GM19351 (cell line): ENCODE data around the gene ZNF365.
"Not testable (repeated sequence)": the region's sequence is repeated elsewhere in the genome, so short reads cannot be mapped to it uniquely, and the experiment has no call there.

Source experiments
- ATAC-seq: cut with Tn5 transposase; IDR thresholded peaks from one replicate; pipeline ENCODE4 v1.9.1; 2021; ENCODE audit warnings: mild to moderate bottlenecking, moderate library complexity; ENCODE audit not compliant: unreplicated experiment

Gene ZNF365, protein sequence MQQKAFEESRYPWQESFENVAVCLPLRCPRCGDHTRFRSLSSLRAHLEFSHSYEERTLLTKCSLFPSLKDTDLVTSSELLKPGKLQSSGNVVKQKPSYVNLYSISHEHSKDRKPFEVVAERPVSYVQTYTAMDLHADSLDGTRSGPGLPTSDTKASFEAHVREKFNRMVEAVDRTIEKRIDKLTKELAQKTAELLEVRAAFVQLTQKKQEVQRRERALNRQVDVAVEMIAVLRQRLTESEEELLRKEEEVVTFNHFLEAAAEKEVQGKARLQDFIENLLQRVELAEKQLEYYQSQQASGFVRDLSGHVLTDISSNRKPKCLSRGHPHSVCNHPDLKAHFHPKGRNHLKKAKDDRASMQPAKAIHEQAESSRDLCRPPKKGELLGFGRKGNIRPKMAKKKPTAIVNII

DNA sequence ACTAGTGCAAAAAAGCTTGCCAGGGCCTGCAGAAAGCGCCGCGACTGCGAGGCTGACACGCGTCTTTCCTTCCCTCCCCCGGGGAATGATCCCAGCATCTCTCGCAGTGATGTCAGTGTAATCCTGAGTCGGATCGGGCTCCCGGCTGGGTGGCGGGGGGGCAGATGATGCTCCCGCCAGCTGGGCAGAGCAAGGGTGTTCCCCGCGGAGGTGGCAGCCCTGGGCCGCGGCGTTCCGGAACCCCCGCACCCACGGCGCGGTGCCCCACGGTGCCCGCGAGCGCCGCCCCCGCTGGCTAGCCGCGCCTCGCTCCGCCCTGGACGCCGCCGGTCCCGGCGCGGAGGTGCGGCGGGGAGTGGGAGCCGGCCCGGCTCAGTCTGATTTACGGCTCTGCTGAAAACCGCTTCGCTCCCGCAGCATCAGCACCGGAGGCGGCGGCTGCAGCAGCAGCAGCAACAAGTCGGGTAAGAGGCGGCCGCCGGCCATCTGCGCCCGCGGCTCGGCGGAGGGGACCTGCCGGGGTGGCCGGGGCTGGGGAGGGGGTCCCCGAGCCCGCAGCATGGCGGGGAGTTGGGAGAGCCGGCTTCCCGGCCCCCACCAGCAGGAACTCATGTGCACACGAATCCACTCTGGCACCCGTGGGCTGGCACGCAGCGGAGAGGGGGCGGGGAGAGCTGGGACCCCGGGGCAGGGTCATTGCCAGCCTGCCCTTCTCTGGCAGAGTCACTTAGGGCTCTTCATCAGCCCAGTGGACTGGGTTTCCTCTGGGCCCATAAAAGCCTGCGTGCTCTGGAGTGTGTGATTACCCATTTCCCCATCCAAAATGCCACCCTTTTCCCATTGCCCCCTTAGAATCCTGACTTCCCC, at the start of gene ZNF365:
Gene ZNF365 (plus strand): TSS at position 375 of the 867 bp plus-strand sequence. CDS start 1,825 bp downstream, outside the sequence.
- ATAC-seq, result peak; percentile 55

DNA sequence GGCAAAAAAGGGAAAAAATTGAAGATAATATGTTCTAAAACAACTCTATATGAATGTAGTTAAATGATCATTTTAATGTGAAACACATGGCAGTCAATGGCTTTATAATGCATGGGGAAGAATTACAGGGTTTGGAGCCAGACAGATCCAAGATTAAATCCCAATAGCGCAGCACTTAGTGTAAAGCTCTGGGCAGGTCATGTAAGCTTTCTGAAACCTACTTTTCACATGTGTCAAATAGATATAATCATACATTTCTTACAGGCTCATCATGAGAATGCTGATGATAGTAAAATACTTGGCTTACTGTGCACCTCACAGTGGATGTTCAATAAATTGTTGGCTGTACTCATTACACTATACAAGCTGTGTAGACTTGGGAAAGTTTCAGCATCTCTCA, 48.0 kb upstream of the ZNF365 start:
- ATAC-seq, result no peak

DNA sequence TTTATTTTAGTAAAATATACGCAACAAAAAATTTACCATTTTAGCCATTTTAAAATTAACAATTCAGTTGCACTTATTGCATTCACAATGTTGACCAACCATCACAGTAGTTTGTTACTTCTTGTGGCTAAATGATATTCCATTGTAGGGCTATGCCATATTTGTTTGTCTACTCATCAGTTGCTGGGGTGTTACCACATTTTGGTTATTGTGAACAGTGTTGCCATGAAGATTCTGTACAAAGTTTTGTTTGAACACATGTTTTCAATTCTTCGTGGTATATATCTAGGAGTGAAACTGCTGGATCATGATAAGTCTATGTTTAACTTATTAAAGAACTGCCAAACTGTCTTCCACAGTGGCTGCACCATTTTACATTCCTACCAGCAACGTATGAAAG, 46.3 kb upstream of the ZNF365 start:
- no peak for ATAC-seq

DNA sequence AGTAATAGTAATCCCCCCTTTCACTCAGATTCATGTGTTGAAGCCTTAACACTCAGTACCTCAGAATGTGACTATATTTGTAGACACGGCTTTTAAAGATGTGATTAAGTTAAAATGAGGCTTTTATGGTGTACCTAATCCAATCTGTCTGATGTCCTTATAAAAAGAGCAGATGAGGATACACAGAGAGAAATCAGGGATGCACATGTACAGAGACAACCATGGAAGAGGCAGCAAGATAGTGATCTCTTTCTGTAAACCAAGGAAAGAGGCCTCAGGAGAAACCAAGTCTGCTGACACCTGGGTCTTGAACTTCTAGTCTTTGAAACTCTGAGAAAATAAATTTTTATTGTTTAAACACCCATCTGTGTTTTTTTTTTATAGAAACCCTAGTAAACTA, 44.0 kb upstream of the ZNF365 start:
- no peak for ATAC-seq

DNA sequence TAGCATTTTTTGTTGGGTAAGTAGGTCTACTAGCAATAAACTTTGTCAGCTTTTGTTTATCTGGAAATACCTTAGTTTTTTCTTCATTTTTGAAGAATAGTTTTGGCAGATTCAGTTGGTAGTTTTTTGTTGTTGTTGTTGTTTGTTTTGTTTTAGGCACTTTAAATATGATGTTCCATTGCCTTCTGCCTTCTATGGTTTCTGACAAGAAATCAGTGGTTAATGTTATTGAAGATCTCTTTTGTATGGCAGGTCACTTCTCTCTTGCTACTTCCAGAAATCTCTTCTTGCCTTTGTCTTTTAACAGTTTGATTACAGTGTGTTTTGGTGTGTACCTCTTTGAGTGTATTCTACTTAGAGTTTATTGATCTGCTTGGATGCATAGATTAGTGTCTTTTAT, 41.8 kb upstream of the ZNF365 start:
- ATAC-seq, result no peak

DNA sequence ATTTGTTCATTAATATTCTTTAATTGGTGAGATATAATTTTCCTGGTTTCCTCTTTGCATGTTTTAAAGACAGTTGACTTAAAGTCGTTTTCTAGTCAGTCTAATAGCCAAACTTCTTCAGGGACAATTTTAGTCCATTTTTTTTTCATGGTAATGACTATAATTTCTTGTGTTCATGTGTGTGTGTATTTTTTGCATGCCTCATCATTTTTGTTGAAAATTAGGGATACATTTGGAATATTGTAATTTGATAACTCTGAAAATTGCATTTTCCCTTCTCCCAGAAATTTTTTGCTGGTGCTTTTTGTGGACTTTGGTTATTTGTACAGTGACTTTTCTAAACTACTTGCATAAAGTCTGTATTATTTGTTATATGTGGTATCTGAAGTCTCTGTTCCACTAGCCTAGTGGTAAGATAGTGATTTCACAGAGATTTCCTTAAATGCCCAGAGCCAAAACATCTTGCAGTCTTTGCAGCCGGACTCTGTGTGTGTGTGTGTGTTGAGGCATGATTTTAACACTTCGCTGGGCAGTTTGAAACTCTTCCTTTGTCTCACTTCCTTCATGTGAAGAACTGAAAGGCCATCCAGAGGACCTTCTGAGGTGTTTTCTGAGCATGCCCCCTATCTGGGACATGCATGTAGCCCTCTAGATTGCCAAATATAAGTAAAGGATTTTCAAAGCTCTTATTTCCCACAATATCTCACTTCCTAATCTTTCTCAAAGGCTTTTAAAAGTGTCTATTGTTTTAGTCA, 40.9 kb upstream of the ZNF365 start:
- no peak for ATAC-seq

DNA sequence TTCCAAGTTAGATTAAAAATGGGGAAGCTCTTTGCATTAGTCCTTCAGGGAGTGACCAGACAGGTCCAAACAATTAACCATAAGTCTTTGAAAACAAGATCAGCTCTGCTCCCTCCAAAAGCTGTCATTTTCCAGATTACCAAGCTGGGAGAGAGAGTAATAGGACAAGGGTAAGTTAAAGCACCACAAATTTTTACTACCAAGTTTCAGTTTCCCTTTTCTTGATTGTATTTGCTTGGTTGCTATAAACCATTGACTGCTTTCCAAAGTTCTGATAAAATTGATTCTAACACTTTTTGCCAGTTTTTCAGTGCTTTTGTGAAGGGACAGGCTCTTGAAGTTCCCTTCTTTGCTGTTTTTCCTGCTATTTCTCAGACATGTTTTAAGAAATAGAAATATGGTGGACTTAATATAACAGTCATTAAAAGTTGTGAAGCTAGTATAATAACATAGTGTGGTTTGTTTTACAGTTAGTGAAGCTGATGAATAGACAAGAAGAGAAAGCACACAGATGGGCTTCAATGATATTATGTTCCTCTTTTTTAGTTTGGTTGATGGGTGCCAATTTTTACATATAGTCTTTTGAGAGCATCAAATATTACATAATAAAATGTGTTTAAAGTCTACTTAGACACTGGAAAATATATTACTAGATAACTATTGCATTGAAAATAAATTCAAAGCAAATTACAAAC, 40.0 kb upstream of the ZNF365 start:
- ATAC-seq, result no peak

DNA sequence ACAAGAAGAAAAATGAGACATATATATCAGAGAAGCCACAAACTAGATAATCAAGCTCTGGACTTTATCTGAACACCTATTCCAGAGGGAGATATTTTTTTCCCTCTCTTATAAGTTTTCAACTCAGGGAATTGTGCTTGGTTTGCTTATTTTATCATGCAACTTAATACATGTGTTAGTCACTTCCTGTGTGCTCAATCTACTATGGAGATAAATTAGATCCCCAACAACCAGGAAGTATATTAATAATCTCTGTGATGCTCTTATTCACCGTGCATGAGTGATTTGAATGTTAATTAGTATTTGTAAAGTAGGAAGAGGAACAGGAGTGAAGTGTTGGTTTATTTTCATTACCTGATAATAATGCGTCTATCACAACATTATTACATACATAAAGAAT, 38.8 kb upstream of the ZNF365 start:
- ATAC-seq, result no peak

DNA sequence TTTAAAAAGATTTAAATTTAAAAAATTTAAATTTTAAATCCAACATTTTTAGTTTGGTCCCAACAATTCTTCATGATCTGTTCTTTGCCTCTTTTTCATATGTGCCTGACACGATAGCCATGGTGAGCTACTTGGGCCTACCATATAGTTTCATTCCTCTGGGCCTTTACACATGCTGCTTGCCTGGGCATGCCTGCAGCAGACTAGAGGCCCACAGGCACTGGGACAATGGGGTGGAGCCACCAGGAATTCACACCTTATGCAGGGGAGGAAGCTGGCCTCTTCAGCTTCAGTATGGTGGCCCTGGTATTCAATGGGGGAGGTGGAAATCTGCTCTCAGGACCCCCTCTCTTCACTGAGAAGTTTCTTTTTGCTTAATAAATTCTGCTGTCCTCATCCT, 37.8 kb upstream of the ZNF365 start:
- no peak for ATAC-seq

DNA sequence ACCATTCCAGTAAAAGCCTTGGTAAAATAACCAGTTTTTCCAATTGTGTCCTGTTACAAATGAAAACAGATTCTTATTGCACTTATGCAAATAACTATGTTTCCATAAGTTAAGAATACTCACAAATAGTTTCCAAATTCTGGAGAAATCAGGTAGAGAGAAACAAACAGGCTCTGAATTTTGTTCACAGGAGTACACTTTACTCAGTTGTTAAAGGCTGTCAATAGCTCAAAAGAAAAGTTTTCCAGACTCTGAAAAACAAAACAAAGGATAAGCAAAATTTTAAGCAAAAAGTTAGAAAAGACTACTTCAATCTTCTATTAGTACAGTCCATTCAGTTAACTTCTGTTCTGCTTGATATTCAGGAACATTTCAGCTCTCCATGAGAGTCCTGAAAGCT, 32.8 kb upstream of the ZNF365 start:
- no peak for ATAC-seq

DNA sequence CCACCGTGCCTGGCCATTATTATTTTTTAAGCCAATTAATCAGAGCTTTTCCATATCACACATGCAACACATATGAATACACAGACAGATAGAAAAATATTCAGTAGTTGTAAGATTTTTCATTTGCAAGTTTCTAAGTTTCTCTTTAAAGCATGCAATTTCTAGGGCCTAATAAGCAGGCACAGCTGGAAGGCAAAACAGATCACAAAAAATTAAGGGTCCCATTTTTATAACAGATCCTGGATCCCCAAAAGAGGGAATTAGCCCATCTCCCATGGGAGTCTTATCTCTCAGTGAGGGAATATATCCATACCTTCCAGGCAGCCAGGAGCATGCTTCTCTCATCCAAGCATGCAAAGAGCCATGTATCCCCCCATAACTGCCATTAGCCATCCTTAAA, 31.2 kb upstream of the ZNF365 start:
- ATAC-seq, result no peak

DNA sequence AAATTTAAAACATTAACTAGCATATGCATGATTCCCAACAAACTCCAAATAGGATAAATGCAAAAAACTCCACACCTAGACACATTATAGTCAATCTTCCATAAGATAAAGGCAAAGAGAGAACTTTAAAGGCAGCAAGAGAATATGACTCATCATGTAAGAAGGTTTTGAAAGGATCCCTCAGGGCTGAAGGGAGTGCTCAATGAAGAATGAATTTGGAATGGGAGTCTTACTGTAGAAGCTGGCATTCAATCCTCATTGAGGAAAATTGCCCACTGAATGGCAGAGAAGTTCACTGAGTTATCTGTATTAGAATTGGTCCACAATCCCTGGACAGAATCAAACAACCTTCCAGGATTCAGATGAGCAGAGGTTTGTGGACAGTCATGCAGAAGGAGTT, 26.1 kb upstream of the ZNF365 start:
- no peak for ATAC-seq

DNA sequence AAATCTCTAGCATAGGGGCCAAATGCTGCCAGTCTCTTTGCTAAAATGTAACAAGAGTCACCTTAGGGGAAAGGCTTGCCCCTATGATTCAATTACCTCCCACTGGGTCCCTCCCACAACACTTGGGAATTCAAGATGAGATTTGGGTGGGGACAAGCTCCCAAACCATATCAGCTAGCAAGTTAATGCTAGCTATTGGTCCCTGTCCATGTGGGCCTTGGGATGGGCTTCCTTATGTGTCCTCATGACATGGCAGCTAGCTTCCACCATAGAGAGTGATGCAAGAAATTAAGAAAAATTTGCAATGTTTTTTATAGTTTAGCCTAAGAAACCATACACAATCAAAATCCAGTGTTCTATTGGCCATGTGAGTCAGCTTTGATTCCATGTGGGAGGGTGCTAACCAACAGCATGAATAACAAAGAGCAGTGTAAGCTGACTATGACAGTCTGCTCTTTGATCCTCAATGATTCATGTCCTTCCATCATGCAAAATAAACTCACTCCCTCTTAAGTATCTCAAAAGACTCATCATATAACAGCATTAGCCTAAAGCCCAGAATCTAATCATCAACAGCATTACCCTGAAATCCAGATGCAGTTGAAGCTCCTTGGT, 21.7 kb upstream of the ZNF365 start:
- ATAC-seq, result no peak

DNA sequence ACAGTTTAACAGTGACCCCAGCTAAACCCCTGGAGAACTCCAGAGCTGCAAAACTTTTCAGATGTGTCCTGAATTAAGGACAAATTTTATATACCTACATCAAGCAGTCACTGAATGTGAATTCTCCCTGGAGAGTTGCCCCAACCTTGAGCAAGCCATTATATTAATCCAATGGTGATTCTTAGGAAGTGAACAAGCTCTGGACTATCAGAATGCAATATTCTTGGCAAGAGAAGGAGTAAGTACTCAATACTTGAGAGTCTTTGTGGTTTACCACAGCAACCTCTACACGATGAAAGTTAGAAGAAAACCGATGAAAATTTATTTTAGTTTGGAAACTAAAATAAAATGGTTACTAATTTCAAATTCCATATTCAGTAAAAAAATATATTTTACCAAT, 19.3 kb upstream of the ZNF365 start:
- ATAC-seq, result no peak

DNA sequence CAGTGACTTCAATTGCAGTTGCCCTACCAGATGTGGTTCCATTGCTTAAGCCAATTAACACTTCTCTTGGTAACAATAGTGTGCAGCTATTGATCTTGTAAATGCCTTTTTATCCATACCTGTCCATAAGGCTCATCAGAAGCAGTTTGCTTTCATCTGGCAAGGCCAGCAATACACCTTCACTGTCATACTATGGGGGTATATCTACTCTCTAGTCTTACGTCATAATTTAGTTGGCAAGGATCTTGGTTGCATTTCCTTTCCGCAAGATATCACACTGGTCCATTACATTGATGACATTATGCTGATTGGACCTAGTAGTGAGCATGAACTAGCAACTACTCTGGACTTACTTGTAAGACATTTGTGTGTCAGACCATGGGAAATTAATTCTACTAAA, 17.7 kb upstream of the ZNF365 start:
- ATAC-seq, result no peak

DNA sequence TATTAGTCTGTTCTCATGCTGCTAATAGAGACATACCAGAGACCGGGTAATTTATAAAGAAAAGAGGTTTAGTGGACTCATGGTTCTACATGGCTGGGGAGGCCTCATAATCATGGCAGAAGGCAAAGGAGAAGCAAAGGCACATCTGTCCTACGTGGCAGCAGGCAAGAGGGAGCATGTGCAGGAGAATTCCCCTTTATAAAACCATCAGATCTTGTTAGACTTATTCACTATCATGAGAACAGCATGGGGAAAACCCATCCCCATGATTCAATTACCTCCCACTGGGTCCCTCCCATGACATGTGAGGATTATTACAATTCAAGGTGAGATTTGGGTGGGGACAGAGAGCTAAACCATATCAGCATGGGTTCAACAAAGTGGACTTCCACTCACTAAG, 16.0 kb upstream of the ZNF365 start:
- not testable (repeated sequence) for ATAC-seq

DNA sequence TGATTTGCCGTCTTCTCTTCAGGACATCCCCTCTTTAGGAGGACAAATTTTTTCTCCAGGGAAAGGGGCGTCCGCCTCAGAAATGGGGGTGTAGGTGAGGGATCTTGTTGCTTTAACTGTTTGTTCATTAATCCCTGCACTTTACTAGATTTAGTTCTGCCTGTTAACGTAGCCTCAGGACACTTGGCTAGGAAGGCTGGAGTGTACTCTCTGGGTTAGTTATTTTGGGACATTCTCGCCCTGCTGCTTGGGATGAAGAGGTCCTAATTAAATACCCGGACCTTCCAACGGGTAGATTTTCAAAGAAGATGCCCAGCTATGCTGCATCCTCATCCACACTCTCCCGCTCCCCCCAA, 552 bp upstream of the ZNF365 start:
- ATAC-seq, result no peak

DNA sequence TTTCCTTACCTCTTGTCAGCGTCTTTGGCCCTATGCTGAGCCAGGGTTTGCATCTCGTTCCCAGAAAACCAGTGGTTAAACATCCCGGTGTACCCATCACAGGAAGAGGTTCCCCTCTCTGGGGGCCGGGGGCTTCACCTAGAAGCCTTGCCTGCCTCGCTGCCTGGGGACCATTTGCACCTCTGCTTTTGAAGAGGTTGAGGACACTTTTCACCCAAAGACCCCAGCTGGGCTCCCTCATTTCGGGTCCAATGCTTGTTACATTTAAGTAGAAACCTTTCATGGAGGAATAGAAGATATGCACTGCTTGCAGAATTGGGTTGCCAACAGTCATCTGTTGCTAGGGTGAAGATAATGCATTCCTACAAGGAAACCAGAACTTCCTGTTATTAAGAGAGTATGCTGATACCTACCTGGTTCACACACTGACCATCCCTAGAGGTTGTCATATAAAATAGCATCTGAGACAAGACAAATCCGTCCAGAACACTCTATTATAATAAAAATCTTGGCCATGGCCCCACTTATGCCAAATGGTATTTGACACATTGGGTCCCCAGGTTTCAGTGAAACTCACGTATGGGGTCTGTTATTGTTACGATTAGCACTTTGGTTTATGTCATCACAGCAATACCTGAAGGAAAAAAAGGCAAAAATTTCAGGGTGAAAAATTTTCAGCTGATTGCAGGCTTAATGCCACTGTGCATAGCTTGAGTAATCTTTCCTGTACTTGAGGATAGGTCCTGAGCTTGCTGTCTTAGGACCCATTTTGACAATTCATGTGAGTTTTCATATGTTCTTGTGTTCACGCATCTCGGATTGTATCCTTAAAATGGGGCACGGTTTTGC, 917 bp downstream of the ZNF365 start:
- no peak for ATAC-seq
